ENCODE measurements around the gene MRPS6.

The MRPS6 gene

GRCh38 chr21:34180407-34180806, 107.0 kb downstream of the MRPS6 start:
- DNase-seq (ENCODE audit: low spot score), result peak; percentile 33

- DNase-seq (ENCODE audit: low spot score), result peak; percentile 83
These were observed 107.5 kb downstream of the MRPS6 start for GRCh38 chr21:34180826-34181359.

- no peak for DNase-seq (ENCODE audit: low spot score)
These were observed 108.2 kb downstream of the MRPS6 start for GRCh38 chr21:34181431-34182039.

DNA sequence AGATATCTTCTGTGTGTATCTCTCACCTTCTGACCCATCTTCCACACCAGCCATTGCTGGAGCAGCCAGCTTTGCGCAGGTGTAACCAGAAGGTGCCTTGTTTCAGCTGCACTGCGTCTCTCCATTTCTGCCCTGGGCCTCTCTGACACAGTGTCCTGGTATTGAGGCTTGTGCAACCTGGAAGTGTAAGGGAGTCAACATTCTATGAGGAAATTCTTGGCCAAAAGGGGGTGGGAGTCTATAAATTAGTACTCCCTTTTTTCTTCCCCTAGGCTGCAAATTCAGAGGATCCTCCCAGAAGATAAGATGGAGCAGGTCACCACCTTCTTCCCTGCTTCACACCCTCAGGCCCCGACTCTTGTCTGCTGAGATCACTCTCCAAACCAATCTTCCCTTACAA, 109.1 kb downstream of the MRPS6 start:
- no peak for DNase-seq (ENCODE audit: low spot score)

- DNase-seq (ENCODE audit: low spot score), result peak; percentile 5
These were observed 110.1 kb downstream of the MRPS6 start for GRCh38 chr21:34183331-34183928.

- DNase-seq (ENCODE audit: low spot score), result no peak
These were observed 110.9 kb downstream of the MRPS6 start for GRCh38 chr21:34184232-34184631.

- DNase-seq (ENCODE audit: low spot score), result no peak
These were observed 111.8 kb downstream of the MRPS6 start for GRCh38 chr21:34185026-34185750.

- no peak for DNase-seq (ENCODE audit: low spot score)
These were observed 112.8 kb downstream of the MRPS6 start for GRCh38 chr21:34186109-34186719.

DNA sequence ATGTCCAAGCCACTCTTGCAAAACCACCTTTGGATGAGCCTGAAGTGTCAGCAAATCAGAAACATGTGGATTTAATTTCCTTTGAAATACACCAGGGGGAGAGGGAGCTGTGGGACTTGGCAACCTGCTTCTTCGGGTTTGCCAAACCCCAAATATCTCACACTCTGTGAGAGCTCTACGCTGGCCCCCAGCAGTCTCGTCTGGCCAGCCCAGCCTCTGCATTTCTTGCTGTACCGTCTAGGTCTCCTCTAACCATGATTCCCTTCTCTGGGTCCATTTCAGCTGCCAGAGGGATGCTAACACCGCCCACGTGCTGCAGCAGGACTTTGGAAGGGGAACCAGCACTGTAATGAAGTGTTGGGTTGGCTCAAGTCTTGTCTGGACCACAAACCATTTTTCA, 114.6 kb downstream of the MRPS6 start:
- DNase-seq (ENCODE audit: low spot score), result no peak

- no peak for DNase-seq (ENCODE audit: low spot score)
These were observed 116.1 kb downstream of the MRPS6 start for GRCh38 chr21:34189506-34189905.

- peak; percentile 33 for DNase-seq (ENCODE audit: low spot score)
These were observed 117.4 kb downstream of the MRPS6 start for GRCh38 chr21:34190576-34191321.

DNA sequence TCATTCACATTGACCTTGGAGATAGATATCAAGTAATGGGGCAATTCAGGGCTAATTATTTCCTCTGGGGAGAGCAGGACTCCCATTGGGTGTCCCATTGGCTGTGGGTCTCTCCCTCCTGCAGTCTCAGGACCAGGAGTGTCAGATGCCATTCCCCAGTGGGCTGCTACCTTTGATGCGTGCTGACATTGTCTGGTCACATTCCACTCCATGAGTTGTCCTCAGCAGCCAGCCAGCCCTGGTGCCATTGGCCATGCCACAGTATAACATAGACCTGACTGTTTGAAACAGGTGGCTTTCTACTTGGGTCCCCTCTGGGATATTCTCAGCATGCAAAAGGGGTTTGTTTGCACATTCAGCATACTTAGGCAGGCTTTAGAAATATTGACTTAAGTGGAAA, 118.5 kb downstream of the MRPS6 start:
- no peak for DNase-seq (ENCODE audit: low spot score)
